K562 (cell line): ENCODE measurements around the gene RELL1. TPM values are rescaled to one million over a fixed set of nuclear protein-coding genes. Genes with fewer than 3 reads are reported as not detected.

Source experiments
- ATAC-seq: fragments of 200-7000 bp; cut with Tn5 transposase; 3 replicates; pipeline ENCODE4 v1.9.1; 2020; ENCODE audit warnings: moderate library complexity
- BruUV-seq: library from RNA; stranded (reverse); fragments of 400-500 nt; replicated peaks from 2 replicates; lab custom pipeline; 2021; lab: Mats Ljungman, UMichigan
- CTCF ChIA-PET: fragments of 300-600 bp; formaldehyde crosslinking; extraction: SDS; loops from one replicate; lab custom pipeline; 2021; ENCODE audit warnings: low intra/inter-chr PET ratio; lab: Yijun Ruan, JAX
- POLR2A ChIA-PET: fragments of 300-600, 350-650 bp; sonication (Branson Sonifier 250); formaldehyde crosslinking; extraction: SDS; loops from one replicate; lab custom pipeline; 2021; ENCODE audit warnings: antibody characterized with exemption, inconsistent platforms; lab: Yijun Ruan, JAX
- DNase-seq, 4 experiments: peaks; one replicate each; pipeline versions ENCODE4 v3.0.0 to v3.0.0-alpha.2; 2011 to 2018; ENCODE audit warnings: low spot score in 3 of 4, mixed read lengths in 3 of 4; ENCODE audit errors: extremely low read depth in 1 of 4
- FAIRE-seq: peaks from 2 replicates; lab custom pipeline; 2011; peaks lifted over from hg19 to GRCh38; lab: Jason Lieb, UNC
- H2AFZ ChIP-seq: 2 replicates; pipeline ENCODE4 v1.6.0; 2011; ENCODE audit warnings: low read depth, low read length, control low read depth, inconsistent platforms
- H3K27ac ChIP-seq: fragments of 200-600 bp; 3 replicates; pipeline ENCODE4 v1.8.0; 2011; ENCODE audit warnings: low read depth, mild to moderate bottlenecking, control low read depth, inconsistent platforms, low read length, moderate library complexity, mixed read lengths; ENCODE audit errors: extremely low read depth
- H3K27me3 ChIP-seq, 2 experiments: fragments of 300-600 bp in 1 of 2; 2 replicates in 1 of 2; 3 replicates in 1 of 2; pipeline versions ENCODE4 v1.6.0 to v1.8.0; 2011; ENCODE audit warnings: inconsistent platforms in 2 of 2, low read length in 2 of 2, mild to moderate bottlenecking in 1 of 2, mixed read lengths in 1 of 2, moderate library complexity in 1 of 2; ENCODE audit not compliant: control insufficient read depth in 2 of 2, insufficient read depth in 2 of 2
- H3K36me3 ChIP-seq: fragments of 300-600 bp; 3 replicates; pipeline ENCODE4 v1.8.0; 2011; ENCODE audit warnings: mild to moderate bottlenecking, low read length, inconsistent platforms; ENCODE audit not compliant: control insufficient read depth, insufficient read depth
- H3K4me1 ChIP-seq, 2 experiments: fragments of 200-600 bp in 1 of 2; replicated peaks in 1 of 2; 2 replicates in 1 of 2; 3 replicates in 1 of 2; pipeline versions ENCODE4 v1.5.1 to v1.8.0; 2011; ENCODE audit warnings: inconsistent platforms in 2 of 2, low read length in 2 of 2, mild to moderate bottlenecking in 1 of 2, mixed read lengths in 1 of 2, moderate library complexity in 1 of 2; ENCODE audit not compliant: control insufficient read depth in 2 of 2, insufficient read depth in 2 of 2
- H3K4me2 ChIP-seq: 2 replicates; pipeline ENCODE4 v1.6.1; 2011; ENCODE audit warnings: low read length, control low read depth, inconsistent platforms, mixed read lengths; ENCODE audit not compliant: insufficient read depth
- H3K4me3 ChIP-seq: fragments of 200-600 bp; sonication (generic), shearing (Covaris generic); 2 replicates; pipeline ENCODE4 v1.5.1; 2016; ENCODE audit warnings: control low read depth, inconsistent platforms
- H3K79me2 ChIP-seq: fragments of 200-600 bp; 3 replicates; pipeline ENCODE4 v1.8.0; 2011; ENCODE audit warnings: low read length, inconsistent platforms; ENCODE audit not compliant: control insufficient read depth, insufficient read depth
- H3K9ac ChIP-seq, 2 experiments: 2 replicates each; pipeline versions ENCODE4 v1.6.0 to v1.6.1; 2011; ENCODE audit warnings: low read depth in 2 of 2, low read length in 2 of 2, control low read depth in 1 of 2, inconsistent platforms in 1 of 2, mild to moderate bottlenecking in 1 of 2, mixed read lengths in 1 of 2; ENCODE audit not compliant: insufficient read depth in 1 of 2
- H3K9me1 ChIP-seq: one replicate; pipeline ENCODE4 v1.6.0; 2011; ENCODE audit warnings: inconsistent platforms, mild to moderate bottlenecking, low read length, moderate library complexity; ENCODE audit not compliant: control insufficient read depth, insufficient read depth
- H3K9me3 ChIP-seq: replicated peaks from 2 replicates; pipeline ENCODE4 v1.5.1; 2011; ENCODE audit warnings: low read depth, low read length, inconsistent platforms; ENCODE audit not compliant: control insufficient read depth, insufficient read depth
- H4K20me1 ChIP-seq: replicated peaks from 2 replicates; pipeline ENCODE4 v1.6.1; 2011; ENCODE audit warnings: low read length, inconsistent platforms, mixed read lengths; ENCODE audit not compliant: control insufficient read depth, insufficient read depth
- GATA2 ChIP-seq: sonication (generic); formaldehyde crosslinking; IDR thresholded peaks from 2 replicates; pipeline ENCODE4 v1.4.0; 2020; ENCODE audit warnings: mild to moderate bottlenecking, missing genetic modification reagents
- HLTF ChIP-seq: fragments of 450-650 bp; IDR thresholded peaks from 2 replicates; pipeline ENCODE4 v1.6.1; 2016
- KAT7 ChIP-seq: sonication (generic); formaldehyde crosslinking; IDR thresholded peaks from 2 replicates; pipeline ENCODE4 v1.8.0; 2022; ENCODE audit warnings: missing genetic modification reagents, mild to moderate bottlenecking, borderline replicate concordance
- PHF21A ChIP-seq: fragments of 450-650 bp; IDR thresholded peaks from 2 replicates; pipeline ENCODE4 v1.6.1; 2017; ENCODE audit warnings: low read depth, borderline replicate concordance
- POLR2G ChIP-seq: fragments of 200-400 bp; formaldehyde crosslinking; IDR thresholded peaks from 2 replicates; pipeline ENCODE4 v1.6.1; 2017; ENCODE audit warnings: low read depth, mild to moderate bottlenecking, antibody characterized with exemption, low read length, moderate library complexity
- THRAP3 ChIP-seq: fragments of 450-650 bp; IDR thresholded peaks from 2 replicates; pipeline ENCODE4 v1.6.1; 2016; ENCODE audit warnings: mild to moderate bottlenecking, inconsistent platforms, borderline replicate concordance
- ZNF124 ChIP-seq: sonication (generic); formaldehyde crosslinking; IDR thresholded peaks from 2 replicates; pipeline ENCODE4 v1.8.1; 2022; ENCODE audit warnings: missing genetic modification reagents
- ZNF740 ChIP-seq, 3 experiments: fragments of 200-800 bp in 1 of 3; sonication (Bioruptor generic) in 1 of 3; sonication (generic) in 1 of 3; formaldehyde crosslinking in 1 of 3; IDR thresholded peaks; 2 replicates each; pipeline versions ENCODE4 v1.6.1 to v1.8.0; 2016 to 2022; ENCODE audit warnings: mild to moderate bottlenecking in 2 of 3, missing compliant biosample characterization in 2 of 3, missing genetic modification characterization in 2 of 3, missing genetic modification reagents in 1 of 3
- WGBS: fragments of 100-300 bp; shearing (Covaris generic); methylation state at CpG from one replicate; pipeline ENCODE4 v1.1.6; 2016; ENCODE audit warnings: low coverage, mixed read lengths; ENCODE audit not compliant: insufficient coverage; ENCODE audit errors: missing lambda C conversion rate; 5-methylcytosine and 5-hydroxymethylcytosine counted together
- in situ Hi-C: fragments of 300-500 bp; cut with MboI; formaldehyde crosslinking; loops from 4 replicates; pipeline ENCODE4 v1.15.0; 2018; ENCODE audit warnings: inconsistent platforms, mixed read lengths
- intact Hi-C: fragments of 100-400 bp; cut with micrococcal nuclease; formaldehyde crosslinking; loops from 2 replicates; pipeline ENCODE4 v1.14.2; 2022
- polyA plus RNA-seq, 8 experiments: library from polyadenylated mRNA; depleted of rRNA in 4 of 8; stranded (reverse) in 5 of 8; unstranded in 3 of 8; fragments of >200 nt; fragmentation: Nextera tagmentation in 2 of 8; fragmentation: Illumina TruSeq in 1 of 8; extraction: Ambion mirVana in 2 of 8; extraction: Trizol in 1 of 8; gene quantifications; 2 replicates each; pipeline versions ENCODE4 v1.2.1 to v1.2.3, GENCODE V29; 2011 to 2014; ENCODE audit warnings: inconsistent platforms in 1 of 8, missing spikeins in 1 of 8
- total RNA-seq, 7 experiments: library from RNA; depleted of rRNA in 6 of 7; stranded (reverse); fragments of >200 nt in 6 of 7; fragmentation: Illumina TruSeq in 2 of 7; extraction: Trizol in 2 of 7; gene quantifications; 2 replicates each; pipeline versions ENCODE4 v1.2.1 to v1.2.3, GENCODE V29; 2011 to 2021; ENCODE audit warnings: low replicate concordance in 1 of 7
- TF ChIP-seq, protein P1 (sequence below): fragments of 450-650 bp; IDR thresholded peaks from 2 replicates; pipeline ENCODE4 v1.6.1; 2014; ENCODE audit warnings: low read depth, mild to moderate bottlenecking, moderate library complexity, borderline replicate concordance

The RELL1 gene
- total and polyA plus RNA-seq, 9 of the 15 experiments (the other 6 are each of a cell fraction or from before 2014, with no cell fraction given), result 0.06 to 3.5 (median 1.7) TPM; not detected in 1

DNA sequence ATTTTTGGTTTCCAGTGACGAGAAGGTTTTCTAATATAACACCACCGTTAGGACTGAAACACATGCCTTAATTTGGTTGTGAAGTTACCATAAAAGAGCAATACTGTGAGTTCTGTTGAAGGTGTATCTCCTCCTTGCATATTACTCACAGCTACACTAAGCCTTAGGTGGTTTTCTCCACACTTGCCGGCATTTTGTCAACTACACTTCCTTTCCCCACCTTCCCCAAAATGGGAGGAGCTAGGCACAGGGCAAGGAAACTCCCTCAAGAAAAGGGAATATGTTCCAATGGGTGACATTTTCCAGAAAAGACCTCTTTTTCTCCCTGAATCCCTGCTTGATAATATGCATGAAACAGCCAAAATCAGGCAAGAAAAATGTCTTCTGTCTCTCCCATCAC, 44.8 kb downstream of the RELL1 start:
- ATAC-seq, result no peak
- no peak overlapping the region for H2AFZ ChIP-seq
- no peaks in the 10 kb centered on the region for H3K9me1 ChIP-seq
- CTCF ChIA-PET, result no interaction called here
- no peak for FAIRE-seq
- intact Hi-C loops, result no loop called here
- 4% methylated on average over 3 of the region's 3 CpGs for WGBS
- no peak overlapping the region for H3K4me2 ChIP-seq
- H3K4me3 ChIP-seq, result no peak overlapping the region
- H3K9ac ChIP-seq, result no peak overlapping the region
- TF ChIP-seq POLR2G, result no peak
- TF ChIP-seq, protein P1, sequence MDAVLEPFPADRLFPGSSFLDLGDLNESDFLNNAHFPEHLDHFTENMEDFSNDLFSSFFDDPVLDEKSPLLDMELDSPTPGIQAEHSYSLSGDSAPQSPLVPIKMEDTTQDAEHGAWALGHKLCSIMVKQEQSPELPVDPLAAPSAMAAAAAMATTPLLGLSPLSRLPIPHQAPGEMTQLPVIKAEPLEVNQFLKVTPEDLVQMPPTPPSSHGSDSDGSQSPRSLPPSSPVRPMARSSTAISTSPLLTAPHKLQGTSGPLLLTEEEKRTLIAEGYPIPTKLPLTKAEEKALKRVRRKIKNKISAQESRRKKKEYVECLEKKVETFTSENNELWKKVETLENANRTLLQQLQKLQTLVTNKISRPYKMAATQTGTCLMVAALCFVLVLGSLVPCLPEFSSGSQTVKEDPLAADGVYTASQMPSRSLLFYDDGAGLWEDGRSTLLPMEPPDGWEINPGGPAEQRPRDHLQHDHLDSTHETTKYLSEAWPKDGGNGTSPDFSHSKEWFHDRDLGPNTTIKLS, result no peak
- TF ChIP-seq HLTF, result no peak
- TF ChIP-seq GATA2 (CRISPR knock-in tag), result no peak
- no peak for TF ChIP-seq PHF21A
- TF ChIP-seq THRAP3, result no peak
- no peak for TF ChIP-seq ZNF740 (CRISPR knock-in tag; IDR thresholded peaks at IDR 0.05)
- no peak for TF ChIP-seq ZNF740 (tag; IDR thresholded peaks at IDR 0.05)
- no peak for TF ChIP-seq ZNF124
- no peak for TF ChIP-seq KAT7 (CRISPR knock-in tag)
- TF ChIP-seq, all 486 proteins: peak for 0
- no peak overlapping the region for H3K27ac ChIP-seq
- no peaks in the 10 kb centered on the region; the same call in 1 of the 2 replicates for H3K9me3 ChIP-seq
- H3K27me3 ChIP-seq, result no peaks in the 10 kb centered on the region; a peak in 3 of 5 replicates
- H3K79me2 ChIP-seq, result no peaks in the 10 kb centered on the region
- DNase-seq, result no peak
- H3K4me1 ChIP-seq, result no peaks in the 10 kb centered on the region; a peak in 1 of 5 replicates
- POLR2A ChIA-PET, result interaction anchor here (0.7 kb wide), 1 partner anchor 11 kb away, joined by 4 read pairs; no protein-coding TSS in a partner anchor
- H3K36me3 ChIP-seq, result no peaks in the 10 kb centered on the region
- H4K20me1 ChIP-seq, result no peaks in the 10 kb centered on the region
- no TSS peak for BruUV-seq
- in situ Hi-C loops, result no loop called here
